Mucosa of descending colon (tissue), 3 donors: Measurements from ENCODE around the gene ADGRG2. TPM values are rescaled to one million over a fixed set of nuclear protein-coding genes. Genes with fewer than 3 reads are reported as not detected.
"Not testable (repeated sequence)": the region's sequence is repeated elsewhere in the genome, so short reads cannot be mapped to it uniquely, and the experiment has no call there.

Source experiments
- ATAC-seq: fragments of 200-7000 bp; cut with Tn5 transposase; one replicate; pipeline ENCODE4 v1.9.1; 2020; ENCODE audit warnings: mild to moderate bottlenecking, moderate library complexity
- DNase-seq, 3 donors: peaks; one replicate each; pipeline ENCODE4 v3.0.0-alpha.2; 2020
- H3K36me3 ChIP-seq: fragments of 200-600 bp; one replicate; pipeline ENCODE4 v1.8.0; 2021; ENCODE audit warnings: low read depth, mild to moderate bottlenecking
- H3K4me1 ChIP-seq: fragments of 200-600 bp; one replicate; pipeline ENCODE4 v1.8.0; 2021; ENCODE audit warnings: low read depth, mild to moderate bottlenecking
- H3K4me3 ChIP-seq: fragments of 200-600 bp; one replicate; pipeline ENCODE4 v1.8.0; 2021; ENCODE audit warnings: mild to moderate bottlenecking
- H3K9me3 ChIP-seq: fragments of 200-600 bp; one replicate; pipeline ENCODE4 v1.8.0; 2021; ENCODE audit warnings: mild to moderate bottlenecking
- CTCF ChIP-seq: fragments of 200-600 bp; IDR thresholded peaks from one replicate; pipeline ENCODE4 v1.8.0; 2022; ENCODE audit warnings: antibody characterized with exemption, mild to moderate bottlenecking
- intact Hi-C, 2 donors: fragments of 100-400 bp; cut with DNase I in 1 of 2; cut with micrococcal nuclease in 1 of 2; formaldehyde crosslinking; loops; one replicate each; pipeline versions ENCODE4 v1.11.0 to v1.11.1; 2022; cut with DNase I, micrococcal nuclease
- total RNA-seq, 3 donors: library from RNA; stranded (reverse); fragmentation: NEBNext Ultra II Directional in 2 of 3; extraction: Animal tissue kit (Norgen Biotek cat#: 25700) in 2 of 3; gene quantifications; one replicate each; pipeline versions ENCODE4 v1.2.1 to v1.2.4, GENCODE V29; 2021 to 2023
- donor health status: DM: no; HTN: no; CAD: no; lungs with moderate emphysema.
- donor health status: DM: no; HTN: no; CAD: no.
- donor health status: DM: no; HTN: yes; CAD: no.

ADGRG2 gene
- total RNA-seq, 3 donors from 2014 or later, result 0.38 to 1.3 (median 0.39) TPM

GRCh38 chrX:19024366-19024765, 97.9 kb downstream of the ADGRG2 start:
- TF ChIP-seq CTCF, result no peak
- no peak overlapping the region for H3K4me3 ChIP-seq
- H3K9me3 ChIP-seq, result no peaks in the 10 kb centered on the region
- DNase-seq, result no peak
- no peaks in the 10 kb centered on the region for H3K4me1 ChIP-seq
- H3K36me3 ChIP-seq, result no peaks in the 10 kb centered on the region
- ATAC-seq, result no peak
- intact Hi-C loops, result no loop called here

GRCh38 chrX:19019996-19020395, 102.3 kb downstream of the ADGRG2 start:
- intact Hi-C loops, result no loop called here
- DNase-seq, result no peak
- no peak for ATAC-seq
- no peak for TF ChIP-seq CTCF
- H3K4me3 ChIP-seq, result no peak overlapping the region
- H3K4me1 ChIP-seq, result no peaks in the 10 kb centered on the region
- H3K9me3 ChIP-seq, result no peaks in the 10 kb centered on the region
- no peaks in the 10 kb centered on the region for H3K36me3 ChIP-seq

- Histone ChIP-seq H3K36me3 (no peaks in the 10 kb centered on the region), H3K4me3 (no peak overlapping the region), H3K4me1 (no peaks in the 10 kb centered on the region), H3K9me3 (no peaks in the 10 kb centered on the region)
- ATAC-seq (peak; percentile 27), DNase-seq (peak in 1 of 3 donors; percentile 30)
- no peak for TF ChIP-seq CTCF
- intact Hi-C loops, result no loop called here
These were observed 105.0 kb downstream of the ADGRG2 start for GRCh38 chrX:19017271-19017670.

GRCh38 chrX:19016614-19017013, 105.7 kb downstream of the ADGRG2 start:
- H3K36me3 ChIP-seq, H3K4me1 ChIP-seq, ATAC-seq, H3K4me3 ChIP-seq, intact Hi-C loops, DNase-seq, H3K9me3 ChIP-seq: not testable (repeated sequence)

- ATAC-seq (no peak), DNase-seq (no peak)
- no peak overlapping the region for H3K4me3 ChIP-seq
- no peaks in the 10 kb centered on the region for H3K4me1 ChIP-seq
- H3K9me3 ChIP-seq, result no peaks in the 10 kb centered on the region
- TF ChIP-seq CTCF, result no peak
- H3K36me3 ChIP-seq, result no peaks in the 10 kb centered on the region
- intact Hi-C loops, result no loop called here
These were observed 114.4 kb downstream of the ADGRG2 start for GRCh38 chrX:19007868-19008267.

GRCh38 chrX:19007011-19007410, 115.3 kb downstream of the ADGRG2 start:
- no peaks in the 10 kb centered on the region for H3K4me1 ChIP-seq
- intact Hi-C loops, result no loop called here
- no peak for ATAC-seq
- H3K36me3 ChIP-seq, result no peaks in the 10 kb centered on the region
- no peaks in the 10 kb centered on the region for H3K9me3 ChIP-seq
- no peak for TF ChIP-seq CTCF
- H3K4me3 ChIP-seq, result no peak overlapping the region
- DNase-seq, result no peak
